ENCODE results near the gene UNC5CL. TPM values are rescaled to one million over a fixed set of nuclear protein-coding genes. Genes with fewer than 3 reads are reported as not detected.

UNC5CL gene
- total and polyA plus RNA-seq, 9 donors: 2.2 to 9.8 (median 3.6) TPM

DNA sequence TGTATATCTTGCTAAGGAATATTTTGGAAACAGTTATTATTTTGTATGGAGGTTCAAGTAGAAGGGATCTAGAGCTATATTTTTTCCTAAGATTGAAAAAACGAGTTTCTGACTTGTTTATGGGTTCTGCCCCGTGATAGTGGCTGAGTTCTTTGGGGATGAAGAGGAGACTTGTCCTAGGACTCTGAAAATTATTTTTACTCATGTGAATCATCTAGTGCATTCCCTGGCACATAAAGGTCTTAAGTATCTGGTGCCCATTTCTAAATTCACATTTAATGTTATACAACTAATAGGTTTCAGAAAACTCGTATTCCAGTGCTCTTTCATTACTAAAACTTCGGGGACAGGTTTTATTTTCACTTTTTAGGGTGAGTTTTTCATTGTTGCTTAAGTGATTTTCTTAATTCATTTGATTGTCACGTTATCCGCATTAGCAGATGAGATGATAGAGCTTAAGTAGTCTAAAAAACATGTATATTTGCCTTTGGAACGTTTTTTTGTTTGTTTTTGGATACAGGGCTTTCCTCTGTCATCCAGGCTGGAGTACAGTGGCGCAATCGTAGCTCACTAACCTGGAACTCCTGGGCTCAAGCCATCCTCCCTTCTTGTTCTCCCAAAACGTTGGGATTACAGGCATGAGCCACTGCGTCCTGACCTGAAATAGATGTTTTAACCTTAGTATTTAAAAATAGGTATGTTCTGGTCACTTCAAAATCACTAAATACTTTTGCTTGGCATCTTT is 35.8 kb upstream of the UNC5CL start:
- 70% methylated on average over 2 of the region's 11 CpGs for WGBS (ENCODE audit: insufficient coverage)
- DNase-seq: no peak
- H3K9me3 ChIP-seq (replicated peaks; ENCODE audit: control insufficient read depth, low read depth, low read length): no peaks in the 10 kb centered on the region
- H3K27ac ChIP-seq (ENCODE audit: low read length): peak overlapping the region; percentile 100
- peaks cover 5% of the 10 kb centered on the region for H3K36me3 ChIP-seq (ENCODE audit: control insufficient read depth, insufficient read depth, low read length)
- no peaks in the 10 kb centered on the region for H3K27me3 ChIP-seq (ENCODE audit: control insufficient read depth, insufficient read depth, low read length)
- peaks cover 11% of the 10 kb centered on the region for H3K4me1 ChIP-seq (ENCODE audit: control insufficient read depth, insufficient read depth, low read length)
- no peak overlapping the region for H3K4me3 ChIP-seq (ENCODE audit: low read length)

DNA sequence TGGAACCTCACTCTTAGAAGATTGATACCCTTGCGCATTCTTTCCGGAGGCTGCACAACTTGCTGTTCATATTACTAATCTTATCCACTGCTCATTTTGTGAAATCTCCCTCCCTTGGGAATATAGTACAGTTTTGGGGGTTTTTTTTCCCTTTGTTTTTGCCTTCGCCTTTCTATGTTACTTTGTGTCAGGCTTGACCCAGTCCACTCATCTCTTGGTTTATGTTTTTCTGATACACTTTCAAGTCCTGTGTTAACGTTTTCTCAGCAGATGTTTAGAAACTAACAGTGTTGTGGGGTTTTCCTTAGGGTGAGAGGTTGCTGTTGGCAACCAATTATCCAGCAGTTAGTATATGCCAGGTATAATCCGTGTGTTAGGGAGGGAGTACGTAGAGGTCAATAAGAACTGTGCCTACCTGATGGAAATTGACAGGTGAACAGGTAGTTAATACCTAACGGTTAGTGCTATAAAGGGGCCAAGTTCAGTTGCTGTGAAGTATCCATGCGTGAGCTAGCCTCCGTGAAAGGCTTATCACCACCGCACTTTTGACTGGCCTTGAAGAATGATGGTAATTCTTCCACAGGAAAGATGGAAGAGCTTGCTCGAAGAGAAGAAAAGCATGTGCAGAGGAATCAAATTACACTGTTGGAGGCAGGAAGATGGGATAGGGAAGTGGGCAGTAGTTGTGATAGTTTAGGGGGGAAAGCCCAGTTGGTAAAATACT is 35.1 kb upstream of the UNC5CL start:
- H3K27me3 ChIP-seq (ENCODE audit: control insufficient read depth, insufficient read depth, low read length): no peaks in the 10 kb centered on the region
- 6% methylated on average over 7 of the region's 11 CpGs for WGBS (ENCODE audit: insufficient coverage)
- H3K9me3 ChIP-seq (replicated peaks; ENCODE audit: control insufficient read depth, low read depth, low read length): no peaks in the 10 kb centered on the region
- peak; percentile 62 for DNase-seq
- H3K4me3 ChIP-seq (ENCODE audit: low read length): peak overlapping the region; percentile 89
- peaks cover 11% of the 10 kb centered on the region for H3K4me1 ChIP-seq (ENCODE audit: control insufficient read depth, insufficient read depth, low read length)
- H3K27ac ChIP-seq (ENCODE audit: low read length): peak overlapping the region; percentile 100
- H3K36me3 ChIP-seq (ENCODE audit: control insufficient read depth, insufficient read depth, low read length): peaks cover 3% of the 10 kb centered on the region

DNA sequence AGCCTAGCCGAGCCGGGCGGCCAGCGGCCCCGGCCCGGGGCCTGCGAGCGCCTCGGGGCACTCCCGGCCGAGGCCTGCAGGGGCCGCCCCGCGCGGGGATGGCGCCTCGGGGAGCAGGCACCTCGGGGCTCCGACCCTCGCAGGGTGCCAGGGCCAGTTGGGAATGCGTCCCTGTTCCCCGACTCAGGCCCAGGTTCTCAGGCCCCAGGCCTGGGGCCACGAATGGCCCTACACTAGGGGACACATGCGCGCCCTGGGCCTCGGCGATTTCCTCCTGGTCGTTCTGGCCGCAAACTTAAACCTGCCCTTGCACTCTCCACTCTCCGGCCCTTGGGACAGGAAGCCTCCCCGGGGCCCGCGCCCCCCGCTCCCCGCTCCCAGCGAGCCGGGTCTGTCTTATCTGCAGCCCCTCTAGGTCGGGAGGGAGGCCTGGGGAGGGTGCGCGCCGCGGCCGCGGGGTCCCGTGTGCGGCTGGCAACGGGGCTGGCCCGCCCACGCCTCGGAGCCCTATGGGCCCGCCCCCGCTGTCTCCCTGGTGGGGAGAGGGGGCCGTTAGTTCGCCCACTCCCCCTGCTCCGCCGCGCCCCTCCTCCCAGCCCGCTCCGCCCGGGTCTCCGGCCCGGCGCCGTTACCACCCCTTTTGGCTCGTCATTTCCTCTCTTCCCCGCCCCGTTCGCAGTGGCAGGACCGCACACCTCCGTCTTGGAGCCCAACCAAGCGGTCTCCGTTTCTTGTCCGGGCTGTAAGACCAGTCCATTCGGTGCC is 34.4 kb upstream of the UNC5CL start:
- WGBS (ENCODE audit: insufficient coverage): under 1% methylated on average over 69 of the region's 74 CpGs
- DNase-seq: peak; percentile 92
- peak overlapping the region; percentile 100 for H3K27ac ChIP-seq (ENCODE audit: low read length)

DNA sequence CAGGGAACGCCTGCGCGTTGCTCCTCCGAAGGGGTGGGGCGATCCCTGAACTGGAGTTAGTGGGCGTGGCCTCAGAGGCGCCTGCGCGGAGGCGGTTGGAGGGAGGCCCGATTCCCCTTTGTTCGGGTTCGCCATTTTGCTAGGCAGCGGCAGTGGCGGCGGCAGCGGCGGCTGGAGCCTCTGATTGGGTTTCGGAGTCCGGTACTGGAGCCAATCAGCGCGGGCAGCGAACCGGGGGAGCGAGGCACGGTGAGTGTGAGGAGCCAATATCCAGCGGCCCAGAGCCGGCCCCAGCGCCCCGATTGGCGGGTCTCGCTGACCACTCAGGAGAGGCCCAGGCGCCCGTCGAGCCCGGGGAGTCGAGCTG is 33.8 kb upstream of the UNC5CL start, which contains the start of gene NFYA:
Gene NFYA, plus strand, starts transcription at position 139 of the 367 bp plus-strand sequence. CDS start 6,116 bp downstream, outside the sequence.
- Histone ChIP-seq H3K27ac (ENCODE audit: low read length) (peak within 1 kb of the TSS; percentile 100), H3K4me1 (ENCODE audit: control insufficient read depth, insufficient read depth, low read length) (peaks cover 11% of the 10 kb centered on the region), H3K27me3 (ENCODE audit: control insufficient read depth, insufficient read depth, low read length) (no peaks in the 10 kb centered on the region), H3K9me3 (replicated peaks; ENCODE audit: control insufficient read depth, low read depth, low read length) (no peaks in the 10 kb centered on the region), H3K4me3 (ENCODE audit: low read length) (peak within 1 kb of the TSS; percentile 89), H3K36me3 (ENCODE audit: control insufficient read depth, insufficient read depth, low read length) (no peaks in the 10 kb centered on the region)
- under 1% methylated on average over 33 of the region's 37 CpGs for WGBS (ENCODE audit: insufficient coverage)
- DNase-seq: no peak

More for the DNA sequence above, 34.4 kb upstream of the UNC5CL start:
- no peaks in the 10 kb centered on the region for H3K36me3 ChIP-seq (ENCODE audit: control insufficient read depth, insufficient read depth, low read length)
- no peaks in the 10 kb centered on the region for H3K9me3 ChIP-seq (replicated peaks; ENCODE audit: control insufficient read depth, low read depth, low read length)
- peaks cover 11% of the 10 kb centered on the region for H3K4me1 ChIP-seq (ENCODE audit: control insufficient read depth, insufficient read depth, low read length)
- H3K27me3 ChIP-seq (ENCODE audit: control insufficient read depth, insufficient read depth, low read length): no peaks in the 10 kb centered on the region
- H3K4me3 ChIP-seq (ENCODE audit: low read length): peak overlapping the region; percentile 89

DNA sequence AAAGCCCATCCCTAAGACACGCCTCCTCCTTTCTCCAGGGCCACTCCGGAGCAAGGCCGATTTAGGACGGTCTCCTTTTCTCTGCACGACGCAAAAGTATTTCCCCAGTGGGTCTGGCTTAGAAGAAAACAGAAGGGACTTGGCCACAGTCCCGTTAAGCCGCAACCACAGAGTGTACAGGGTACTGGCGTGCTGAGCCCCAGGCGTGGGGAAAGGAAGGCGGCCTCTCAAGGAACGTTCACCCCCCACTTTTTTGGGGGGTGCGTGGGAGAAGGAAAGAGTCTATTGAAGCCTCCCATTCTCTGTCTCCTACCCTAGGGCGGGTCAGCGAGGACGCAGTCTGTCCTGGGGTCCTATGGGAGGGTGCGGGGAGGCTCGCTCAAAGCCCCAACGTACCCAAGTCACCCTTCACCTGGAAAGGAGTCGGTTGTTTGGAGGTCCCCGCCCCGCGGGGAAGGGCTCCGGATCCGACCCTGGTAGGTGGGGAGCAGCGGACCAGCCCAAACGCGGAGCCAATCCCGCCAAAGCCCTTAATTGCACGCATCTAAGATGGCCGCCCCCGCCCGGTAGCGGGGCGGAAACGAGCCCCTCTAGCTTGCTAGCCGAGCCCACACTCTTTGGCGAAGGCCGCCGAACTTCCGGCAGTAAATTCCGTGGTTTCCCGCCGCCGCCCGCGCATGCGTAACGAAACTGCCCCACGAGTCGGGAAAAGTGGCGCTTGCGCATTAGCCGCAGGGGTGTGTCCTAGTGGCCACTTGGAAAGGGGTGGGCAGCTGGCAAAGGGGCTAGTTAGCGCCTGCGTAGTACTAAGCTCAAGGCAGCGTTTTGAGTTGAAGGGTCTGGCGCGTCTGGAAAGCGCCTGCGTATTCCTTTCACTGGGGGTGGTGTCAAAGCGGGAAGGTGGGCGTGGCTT is 33.2 kb upstream of the UNC5CL start, which contains the start of gene OARD1:
Gene OARD1, minus strand, starts transcription at position 434 of the 913 bp plus-strand sequence. CDS start 722 bp downstream, outside the sequence.
- no peaks in the 10 kb centered on the region for H3K27me3 ChIP-seq (ENCODE audit: control insufficient read depth, insufficient read depth, low read length)
- peak within 1 kb of the TSS; percentile 100 for H3K27ac ChIP-seq (ENCODE audit: low read length)
- DNase-seq: peak; percentile 100
- H3K4me1 ChIP-seq (ENCODE audit: control insufficient read depth, insufficient read depth, low read length): peaks cover 11% of the 10 kb centered on the region
- peak within 1 kb of the TSS; percentile 89 for H3K4me3 ChIP-seq (ENCODE audit: low read length)
- WGBS (ENCODE audit: insufficient coverage): under 1% methylated on average over 49 of the region's 63 CpGs
- H3K9me3 ChIP-seq (replicated peaks; ENCODE audit: control insufficient read depth, low read depth, low read length): no peaks in the 10 kb centered on the region
- H3K36me3 ChIP-seq (ENCODE audit: control insufficient read depth, insufficient read depth, low read length): peaks cover 2% of the 10 kb centered on the region

DNA sequence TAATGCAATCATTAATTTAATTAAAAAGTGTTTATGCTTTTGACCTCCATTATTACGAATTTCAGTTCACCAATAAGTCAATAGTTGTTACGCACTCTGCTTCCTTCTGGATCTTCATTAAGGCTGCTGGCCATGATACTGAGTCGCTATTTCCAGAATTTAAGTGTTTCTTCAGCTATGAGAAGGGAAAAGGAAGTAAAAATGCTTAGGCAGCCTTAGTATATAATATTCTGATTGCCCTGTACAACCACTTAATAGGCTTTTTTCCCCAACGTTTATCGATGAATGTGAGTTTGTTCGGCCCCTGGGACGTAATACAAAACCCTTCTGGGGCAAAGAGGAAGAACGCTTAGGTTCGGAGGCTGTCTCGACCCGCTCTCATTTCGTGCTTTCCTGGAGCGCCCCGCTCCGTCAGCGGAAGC is 32.5 kb upstream of the UNC5CL start:
- peaks cover 11% of the 10 kb centered on the region for H3K4me1 ChIP-seq (ENCODE audit: control insufficient read depth, insufficient read depth, low read length)
- 0% methylated on average over 10 of the region's 16 CpGs for WGBS (ENCODE audit: insufficient coverage)

DNA sequence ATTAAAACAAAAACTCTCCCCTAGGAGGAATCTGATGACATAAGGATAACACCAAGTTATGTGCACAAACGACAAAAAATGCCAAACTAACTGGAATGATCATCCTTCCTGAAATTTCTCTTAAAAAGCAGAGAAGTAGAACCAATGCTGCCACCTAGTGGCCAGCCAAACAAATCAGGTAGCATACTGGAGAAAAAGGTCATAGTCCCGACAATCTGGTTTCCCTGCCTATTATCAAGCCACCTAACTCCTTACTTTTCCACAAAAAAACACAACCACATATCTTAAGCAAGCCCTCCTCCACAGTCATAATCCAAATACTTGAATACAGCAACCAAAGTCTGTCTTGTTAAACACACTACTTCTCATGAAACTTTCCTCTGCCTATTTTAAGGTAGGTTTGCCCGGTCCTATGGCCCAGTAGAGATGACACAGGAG is 27.9 kb upstream of the UNC5CL start:
- no peaks in the 10 kb centered on the region for H3K27me3 ChIP-seq (ENCODE audit: control insufficient read depth, insufficient read depth, low read length)
- H3K9me3 ChIP-seq (replicated peaks; ENCODE audit: control insufficient read depth, low read depth, low read length): no peaks in the 10 kb centered on the region
- H3K4me1 ChIP-seq (ENCODE audit: control insufficient read depth, insufficient read depth, low read length): peaks cover 9% of the 10 kb centered on the region
- no peak overlapping the region for H3K27ac ChIP-seq (ENCODE audit: low read length)
- 0% methylated on average over 2 of the region's 3 CpGs for WGBS (ENCODE audit: insufficient coverage)
- peak; percentile 90 for DNase-seq
- H3K4me3 ChIP-seq (ENCODE audit: low read length): no peak overlapping the region
- H3K36me3 ChIP-seq (ENCODE audit: control insufficient read depth, insufficient read depth, low read length): peaks cover 21% of the 10 kb centered on the region

More for the DNA sequence above, 32.5 kb upstream of the UNC5CL start:
- H3K27me3 ChIP-seq (ENCODE audit: control insufficient read depth, insufficient read depth, low read length): no peaks in the 10 kb centered on the region
- peak overlapping the region; percentile 100 for H3K27ac ChIP-seq (ENCODE audit: low read length)
- DNase-seq: no peak
- H3K4me3 ChIP-seq (ENCODE audit: low read length): peak overlapping the region; percentile 89
- no peaks in the 10 kb centered on the region for H3K9me3 ChIP-seq (replicated peaks; ENCODE audit: control insufficient read depth, low read depth, low read length)
- H3K36me3 ChIP-seq (ENCODE audit: control insufficient read depth, insufficient read depth, low read length): peaks cover 6% of the 10 kb centered on the region

DNA sequence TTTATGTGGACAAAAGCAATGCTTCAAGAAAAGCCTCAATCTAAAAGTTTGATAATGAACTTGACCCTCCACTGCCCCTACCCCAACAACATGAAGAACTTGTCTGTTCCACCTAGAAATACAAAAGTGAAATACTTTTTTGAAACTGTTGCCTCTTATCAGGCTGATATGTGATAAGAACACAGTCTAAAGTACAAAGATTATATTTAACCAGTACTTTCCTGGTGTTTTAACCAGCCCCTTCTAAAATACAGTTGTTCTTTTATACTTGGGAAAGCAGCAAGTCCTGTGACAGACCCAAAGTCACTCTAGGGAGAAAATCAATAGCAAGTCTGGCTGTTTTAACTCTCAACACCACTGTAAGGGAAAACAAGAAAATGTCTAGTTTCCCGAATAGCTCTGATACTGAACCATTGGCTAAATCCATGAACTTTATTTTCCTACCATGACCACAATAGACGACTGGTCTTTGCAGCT is 26.6 kb upstream of the UNC5CL start:
- WGBS (ENCODE audit: insufficient coverage): 100% methylated on average over 1 of the region's 2 CpGs
- peaks cover 28% of the 10 kb centered on the region for H3K36me3 ChIP-seq (ENCODE audit: control insufficient read depth, insufficient read depth, low read length)

DNA sequence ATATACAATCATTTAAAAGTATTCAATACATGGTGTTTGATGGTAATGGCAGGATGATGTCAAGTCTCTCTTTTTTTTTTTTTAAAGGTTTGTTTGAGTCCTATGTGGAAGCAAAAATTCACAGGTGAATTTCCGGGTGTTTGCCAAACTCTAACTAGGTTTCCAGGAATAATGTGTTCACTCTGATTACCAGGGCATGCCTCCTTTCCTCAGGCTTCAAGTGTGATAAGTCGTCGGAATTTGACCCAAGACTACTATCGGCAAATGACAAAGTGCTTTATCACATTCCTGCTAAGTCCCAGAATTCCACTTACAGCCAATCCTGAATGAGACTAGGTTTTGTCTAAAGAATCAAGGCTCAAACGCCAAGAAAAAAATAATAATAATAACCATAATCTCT is 25.8 kb upstream of the UNC5CL start:
- WGBS (ENCODE audit: insufficient coverage): 78% methylated on average over 3 of the region's 5 CpGs
- H3K27me3 ChIP-seq (ENCODE audit: control insufficient read depth, insufficient read depth, low read length): no peaks in the 10 kb centered on the region
- peaks cover 31% of the 10 kb centered on the region for H3K36me3 ChIP-seq (ENCODE audit: control insufficient read depth, insufficient read depth, low read length)
- peaks cover 7% of the 10 kb centered on the region for H3K4me1 ChIP-seq (ENCODE audit: control insufficient read depth, insufficient read depth, low read length)
- H3K4me3 ChIP-seq (ENCODE audit: low read length): no peak overlapping the region
- peak overlapping the region; percentile 74 for H3K27ac ChIP-seq (ENCODE audit: low read length)
- H3K9me3 ChIP-seq (replicated peaks; ENCODE audit: control insufficient read depth, low read depth, low read length): no peaks in the 10 kb centered on the region
- DNase-seq: no peak

More for the DNA sequence above, 26.6 kb upstream of the UNC5CL start:
- Histone ChIP-seq H3K9me3 (replicated peaks; ENCODE audit: control insufficient read depth, low read depth, low read length) (no peaks in the 10 kb centered on the region), H3K4me1 (ENCODE audit: control insufficient read depth, insufficient read depth, low read length) (peaks cover 7% of the 10 kb centered on the region), H3K27ac (ENCODE audit: low read length) (no peak overlapping the region), H3K27me3 (ENCODE audit: control insufficient read depth, insufficient read depth, low read length) (no peaks in the 10 kb centered on the region), H3K4me3 (ENCODE audit: low read length) (no peak overlapping the region)
- DNase-seq: no peak

Measured in muscle of leg (tissue), 11 donors.